HepG2 (cell line): Measurements from ENCODE around the gene SLC20A1. TPM values are rescaled to one million over a fixed set of nuclear protein-coding genes. Genes with fewer than 3 reads are reported as not detected.

ENCODE experiments used
- ATAC-seq: fragments of 200-7000 bp; cut with Tn5 transposase; 3 replicates; pipeline ENCODE4 v1.9.1; 2020; ENCODE audit warnings: mild to moderate bottlenecking, moderate library complexity
- BruUV-seq: library from RNA; stranded (reverse); fragments of 400-500 nt; replicated peaks from 2 replicates; lab custom pipeline; 2021; lab: Mats Ljungman, UMichigan
- CTCF ChIA-PET: fragments of 300-600 bp; formaldehyde crosslinking; extraction: SDS; loops from one replicate; lab custom pipeline; 2021; ENCODE audit warnings: low total read pairs, inconsistent platforms, low intra/inter-chr PET ratio; lab: Yijun Ruan, JAX
- POLR2A ChIA-PET: fragments of 350-600 bp; sonication (Branson Sonifier 250); formaldehyde crosslinking; loops from one replicate; lab custom pipeline; 2020; ENCODE audit warnings: antibody characterized with exemption, inconsistent platforms; lab: Yijun Ruan, JAX
- DNase-seq: peaks from one replicate; pipeline ENCODE4 v3.0.0-alpha.2; 2015; ENCODE audit warnings: low spot score
- FAIRE-seq: peaks from 3 replicates; lab custom pipeline; 2011; peaks lifted over from hg19 to GRCh38; lab: Jason Lieb, UNC
- H2AFZ ChIP-seq: one replicate; pipeline ENCODE4 v1.6.1; 2011; ENCODE audit warnings: low read length, inconsistent platforms
- H3K27ac ChIP-seq: fragments of 300-600 bp; 3 replicates; pipeline ENCODE4 v1.8.0; 2011; ENCODE audit warnings: mixed run types, mild to moderate bottlenecking, mixed read lengths, low read length, inconsistent platforms; ENCODE audit not compliant: insufficient read depth; ENCODE audit errors: extremely low read length
- H3K27me3 ChIP-seq, 2 experiments: fragments of 200-600 bp in 1 of 2; 2 replicates in 1 of 2; 3 replicates in 1 of 2; pipeline versions ENCODE4 v1.6.0 to v1.8.0; 2011; ENCODE audit warnings: low read length in 2 of 2, mild to moderate bottlenecking in 2 of 2, moderate library complexity in 2 of 2, inconsistent platforms in 1 of 2; ENCODE audit not compliant: insufficient read depth in 2 of 2, control insufficient read depth in 1 of 2
- H3K36me3 ChIP-seq, 2 experiments: fragments of 200-600 bp in 1 of 2; replicated peaks in 1 of 2; 2 replicates in 1 of 2; 3 replicates in 1 of 2; pipeline versions ENCODE4 v1.5.1 to v1.8.0; 2011; ENCODE audit warnings: low read length in 2 of 2, inconsistent platforms in 1 of 2; ENCODE audit not compliant: insufficient read depth in 2 of 2, control insufficient read depth in 1 of 2
- H3K4me1 ChIP-seq: 2 replicates; pipeline ENCODE4 v1.5.1; 2012; ENCODE audit warnings: low read length, inconsistent platforms; ENCODE audit not compliant: insufficient read depth
- H3K4me2 ChIP-seq: 2 replicates; pipeline ENCODE4 v1.6.0; 2011; ENCODE audit warnings: low read depth, low read length, inconsistent platforms
- H3K4me3 ChIP-seq, 3 experiments: fragments of 200-600 bp in 1 of 3; sonication (generic), shearing (Covaris generic) in 1 of 3; replicated peaks in 1 of 3; 2 replicates each; pipeline ENCODE4 v1.5.1; 2011 to 2016; ENCODE audit warnings: low read length in 3 of 3, inconsistent platforms in 2 of 3, low read depth in 2 of 3, mild to moderate bottlenecking in 2 of 3, control low read depth in 1 of 3, mixed read lengths in 1 of 3; ENCODE audit not compliant: insufficient read depth in 1 of 3
- H3K79me2 ChIP-seq: one replicate; pipeline ENCODE4 v1.6.1; 2011; ENCODE audit warnings: low read length, inconsistent platforms; ENCODE audit not compliant: insufficient read depth
- H3K9ac ChIP-seq: 2 replicates; pipeline ENCODE4 v1.6.0; 2011; ENCODE audit warnings: mild to moderate bottlenecking, low read depth, low read length, inconsistent platforms; ENCODE audit not compliant: insufficient read depth
- H3K9me3 ChIP-seq: 2 replicates; pipeline ENCODE4 v1.5.1; 2012; ENCODE audit warnings: mild to moderate bottlenecking, low read length
- H4K20me1 ChIP-seq: 2 replicates; pipeline ENCODE4 v1.6.0; 2011; ENCODE audit warnings: inconsistent platforms, mild to moderate bottlenecking, low read length, moderate library complexity; ENCODE audit not compliant: insufficient read depth
- ADNP ChIP-seq: sonication (generic); formaldehyde crosslinking; IDR thresholded peaks from 2 replicates; pipeline ENCODE4 v1.4.0; 2020; ENCODE audit warnings: missing genetic modification reagents
- BRCA1 ChIP-seq: sonication (generic); formaldehyde crosslinking; IDR thresholded peaks from 2 replicates; pipeline ENCODE4 v1.4.0; 2020; ENCODE audit warnings: missing genetic modification reagents
- CHD2 ChIP-seq: IDR thresholded peaks from 2 replicates; pipeline ENCODE4 v1.6.1; 2011; ENCODE audit warnings: low read depth, low read length, improper control_type of control experiment
- DNMT3B ChIP-seq: conservative IDR thresholded peaks from 2 replicates; pipeline ENCODE4 v1.6.1; 2016; ENCODE audit warnings: missing biosample characterization, control low read depth
- DR1 ChIP-seq: sonication (generic); formaldehyde crosslinking; IDR thresholded peaks from 2 replicates; pipeline ENCODE4 v1.8.0; 2021; ENCODE audit warnings: mild to moderate bottlenecking, missing genetic modification reagents, inconsistent platforms
- HBP1 ChIP-seq: IDR thresholded peaks from 2 replicates; pipeline ENCODE4 v1.6.1; 2016; ENCODE audit warnings: low read depth, control low read depth
- HCFC1 ChIP-seq: fragments of 150-350 bp; IDR thresholded peaks from 2 replicates; pipeline ENCODE4 v1.6.1; 2014; ENCODE audit warnings: low read depth, low read length
- KLF11 ChIP-seq: IDR thresholded peaks from 2 replicates; pipeline ENCODE4 v1.6.1; 2016; ENCODE audit warnings: missing compliant biosample characterization
- MIER2 ChIP-seq: IDR thresholded peaks from 2 replicates; pipeline ENCODE4 v1.6.1; 2016; ENCODE audit warnings: missing biosample characterization, missing genetic modification reagents
- MIXL1 ChIP-seq: IDR thresholded peaks from 2 replicates; pipeline ENCODE4 v1.6.1; 2016
- MYNN ChIP-seq: sonication (generic); formaldehyde crosslinking; IDR thresholded peaks from 2 replicates; pipeline ENCODE4 v1.4.0; 2020; ENCODE audit warnings: mild to moderate bottlenecking, low read depth, missing genetic modification reagents
- PHF5A ChIP-seq: IDR thresholded peaks from one replicate; pipeline ENCODE4 v1.6.1; 2018; ENCODE audit warnings: low read depth, missing genetic modification reagents; ENCODE audit not compliant: unreplicated experiment
- U2AF2 ChIP-seq: fragments of 200-400 bp; formaldehyde crosslinking; IDR thresholded peaks from 2 replicates; pipeline ENCODE4 v1.6.1; 2017; ENCODE audit warnings: low read depth, mild to moderate bottlenecking, low read length
- ZNF430 ChIP-seq: sonication (generic); formaldehyde crosslinking; IDR thresholded peaks from 2 replicates; pipeline ENCODE4 v1.9.0; 2021; ENCODE audit warnings: mild to moderate bottlenecking, missing genetic modification reagents
- ZNF550 ChIP-seq: sonication (generic); formaldehyde crosslinking; IDR thresholded peaks from 2 replicates; pipeline ENCODE4 v1.4.0; 2020; ENCODE audit warnings: mild to moderate bottlenecking, missing genetic modification reagents, borderline replicate concordance
- ZNF746 ChIP-seq: sonication (generic); formaldehyde crosslinking; IDR thresholded peaks from 2 replicates; pipeline ENCODE4 v1.8.0; 2022; ENCODE audit warnings: mild to moderate bottlenecking, missing genetic modification reagents
- ZNF766 ChIP-seq: sonication (generic); formaldehyde crosslinking; IDR thresholded peaks from 2 replicates; pipeline ENCODE4 v1.5.0; 2020; ENCODE audit warnings: missing genetic modification reagents, borderline replicate concordance
- ZNF780A ChIP-seq: sonication (generic); formaldehyde crosslinking; IDR thresholded peaks from 2 replicates; pipeline ENCODE4 v1.8.0; 2022; ENCODE audit warnings: mild to moderate bottlenecking, missing genetic modification reagents, moderate library complexity
- ZNF788 ChIP-seq: sonication (generic); formaldehyde crosslinking; IDR thresholded peaks from 2 replicates; pipeline ENCODE4 v1.5.0; 2020; ENCODE audit warnings: mild to moderate bottlenecking, missing genetic modification reagents, borderline replicate concordance
- WGBS: methylation state at CpG from one replicate; pipeline ENCODE4 v1.1.6; 2017; ENCODE audit warnings: low lambda C conversion rate; 5-methylcytosine and 5-hydroxymethylcytosine counted together
- in situ Hi-C: cut with HindIII; loops from 2 replicates; pipeline ENCODE4 v1.10.0; 2017; ENCODE audit warnings: low pct_unique_long_range_greater_than_20kb; ENCODE audit not compliant: extremely low pct_ligation_motif_present
- intact Hi-C: fragments of 100-400 bp; cut with micrococcal nuclease; formaldehyde crosslinking; loops from one replicate; pipeline ENCODE4 v1.10.0; 2022; ENCODE audit not compliant: unreplicated experiment
- polyA plus RNA-seq, 8 experiments: library from polyadenylated mRNA; depleted of rRNA in 3 of 8; stranded (reverse) in 7 of 8; unstranded in 1 of 8; fragments of >200 nt; fragmentation: Illumina TruSeq in 4 of 8; extraction: Trizol in 4 of 8; gene quantifications; 2 replicates each; pipeline versions ENCODE4 v1.2.1 to v1.2.3, GENCODE V29; 2011 to 2016; ENCODE audit warnings: low read depth in 4 of 8, missing spikeins in 1 of 8, mixed read lengths in 1 of 8; ENCODE audit not compliant: insufficient read depth in 1 of 8
- total RNA-seq, 5 experiments: library from RNA; depleted of rRNA; stranded (reverse); fragments of >200 nt; fragmentation: Illumina TruSeq; extraction: Trizol; gene quantifications; 2 replicates each; pipeline ENCODE4 v1.2.3, GENCODE V29; 2016; ENCODE audit warnings: low read depth in 1 of 5
- TF ChIP-seq, protein P1 (sequence below): IDR thresholded peaks from 2 replicates; pipeline ENCODE4 v1.6.1; 2016

The SLC20A1 gene
- total and polyA plus RNA-seq, 2 of the 13 experiments (the other 11 are each of a cell fraction or from before 2014, with no cell fraction given): 54.0 to 85.9 TPM

- no peak overlapping the region for H2AFZ ChIP-seq
- BruUV-seq: no TSS peak
- peaks cover 0 to 3% of the 10 kb centered on the region in 2 experiments; a peak in 1 of 5 replicates for H3K27me3 ChIP-seq
- WGBS: 22% methylated on average over 4 of the region's 4 CpGs
- no peak overlapping the region for H3K4me3 ChIP-seq
- CTCF ChIA-PET: no interaction called here
- no peak overlapping the region for H3K9ac ChIP-seq
- intact Hi-C loops: no loop called here
- TF ChIP-seq CHD2 (no peak), ZNF780A (no peak), HCFC1 (no peak), ZNF430 (CRISPR knock-in tag) (no peak)
- H3K4me1 ChIP-seq: peaks cover 16% of the 10 kb centered on the region
- no peak overlapping the region for H3K27ac ChIP-seq
- no peaks in the 10 kb centered on the region for H3K9me3 ChIP-seq
- in situ Hi-C loops: loop anchor here (5.0 kb wide), 1 partner anchor 117 kb away; the partner anchor contains the start of gene NT5DC4
- no peaks in the 10 kb centered on the region for H3K79me2 ChIP-seq
- no peak for ATAC-seq
- FAIRE-seq: no peak
- POLR2A ChIA-PET: interaction anchor here (1.2 kb wide), 1 partner anchor 20 kb away, joined by 3 read pairs; the partner anchor contains the start of gene CHCHD5
- no peaks in the 10 kb centered on the region for H3K36me3 ChIP-seq
- no peak for DNase-seq
- no peak overlapping the region for H3K4me2 ChIP-seq
- no peaks in the 10 kb centered on the region for H4K20me1 ChIP-seq
These were observed 40.8 kb upstream of the SLC20A1 start for GRCh38 chr2:112604952-112605351.

- CTCF ChIA-PET: no interaction called here
- no peaks in the 10 kb centered on the region for H3K79me2 ChIP-seq
These were observed 39.8 kb upstream of the SLC20A1 start for GRCh38 chr2:112605926-112606325.

More at GRCh38 chr2:112605926-112606325, 39.8 kb upstream of the SLC20A1 start:
- no peak overlapping the region for H2AFZ ChIP-seq
- no peak overlapping the region for H3K27ac ChIP-seq
- DNase-seq (no peak), ATAC-seq (no peak), FAIRE-seq (no peak)
- no peaks in the 10 kb centered on the region for H3K36me3 ChIP-seq
- H3K27me3 ChIP-seq: peaks cover 0 to 3% of the 10 kb centered on the region in 2 experiments; a peak in 1 of 5 replicates
- 48% methylated on average over 5 of the region's 5 CpGs for WGBS
- no TSS peak for BruUV-seq
- no peak overlapping the region for H3K4me2 ChIP-seq
- H3K9ac ChIP-seq: no peak overlapping the region; the same call in 1 of the 2 replicates
- POLR2A ChIA-PET: no interaction called here
- no peak for TF ChIP-seq PHF5A (CRISPR knock-in tag)
- TF ChIP-seq ZNF746: no peak
- no peak for TF ChIP-seq DR1 (CRISPR knock-in tag)
- no peak for TF ChIP-seq U2AF2
- no peak for TF ChIP-seq MIER2 (CRISPR knock-in tag)
- TF ChIP-seq BRCA1: no peak
- TF ChIP-seq DNMT3B (CRISPR knock-in tag): no peak
- no peak for TF ChIP-seq ZNF550 (CRISPR knock-in tag)
- TF ChIP-seq, protein P1, sequence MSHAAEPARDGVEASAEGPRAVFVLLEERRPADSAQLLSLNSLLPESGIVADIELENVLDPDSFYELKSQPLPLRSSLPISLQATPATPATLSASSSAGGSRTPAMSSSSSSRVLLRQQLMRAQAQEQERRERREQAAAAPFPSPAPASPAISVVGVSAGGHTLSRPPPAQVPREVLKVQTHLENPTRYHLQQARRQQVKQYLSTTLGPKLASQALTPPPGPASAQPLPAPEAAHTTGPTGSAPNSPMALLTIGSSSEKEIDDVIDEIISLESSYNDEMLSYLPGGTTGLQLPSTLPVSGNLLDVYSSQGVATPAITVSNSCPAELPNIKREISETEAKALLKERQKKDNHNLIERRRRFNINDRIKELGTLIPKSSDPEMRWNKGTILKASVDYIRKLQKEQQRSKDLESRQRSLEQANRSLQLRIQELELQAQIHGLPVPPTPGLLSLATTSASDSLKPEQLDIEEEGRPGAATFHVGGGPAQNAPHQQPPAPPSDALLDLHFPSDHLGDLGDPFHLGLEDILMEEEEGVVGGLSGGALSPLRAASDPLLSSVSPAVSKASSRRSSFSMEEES (CRISPR knock-in tag): no peak
- no peak for TF ChIP-seq MIXL1 (CRISPR knock-in tag)
- TF ChIP-seq ZNF788 (CRISPR knock-in tag): no peak
- no peak for TF ChIP-seq ADNP (CRISPR knock-in tag)
- TF ChIP-seq KLF11 (CRISPR knock-in tag): no peak
- TF ChIP-seq ZNF766: no peak
- TF ChIP-seq MYNN: no peak
- no peak for TF ChIP-seq HBP1 (CRISPR knock-in tag)
- in situ Hi-C loops: no loop called here
- no peak overlapping the region for H3K4me3 ChIP-seq
- H3K4me1 ChIP-seq: peaks cover 11% of the 10 kb centered on the region
- intact Hi-C loops: no loop called here
- H4K20me1 ChIP-seq: no peaks in the 10 kb centered on the region
- no peaks in the 10 kb centered on the region for H3K9me3 ChIP-seq
